Measurements from ENCODE around the gene SLC9B1. TPM values are rescaled to one million over a fixed set of nuclear protein-coding genes. Genes with fewer than 3 reads are reported as not detected.

The SLC9B1 gene
- polyA plus RNA-seq, 1 donor from 2014 or later: 0.93 TPM

Other genes starting within 250 kb of the SLC9B1 start
- 396 TPM for gene UBE2D3, start 192.2 kb downstream of the SLC9B1 start, polyA plus RNA-seq
- gene CISD2, start 150.7 kb downstream of the SLC9B1 start, polyA plus RNA-seq: 25.2 TPM
- 21.4 TPM for gene SLC9B2, start 57.1 kb upstream of the SLC9B1 start, polyA plus RNA-seq
- gene BDH2, start 80.1 kb upstream of the SLC9B1 start, polyA plus RNA-seq: 15.1 TPM
- 0.49 TPM for gene CENPE, start 178.6 kb upstream of the SLC9B1 start, polyA plus RNA-seq